Peyer's patch (tissue), 4 donors: ENCODE results near the gene UGT2A1.

ENCODE experiments used
- POLR2A ChIP-seq, 2 donors: fragments of 450-650 bp; IDR thresholded peaks; one replicate each; pipeline ENCODE4 v1.5.1; 2017; ENCODE audit warnings: antibody characterized with exemption in 2 of 2, mild to moderate bottlenecking in 2 of 2, moderate library complexity in 2 of 2
- TF ChIP-seq, protein P1 (sequence below), 6 experiments: fragments of 450-650 bp in 4 of 6; fragments of 200-600 bp in 2 of 6; sonication (generic) in 1 of 6; IDR thresholded peaks; one replicate each; pipeline ENCODE4 v1.5.1; 2017 to 2019; ENCODE audit warnings: antibody characterized with exemption in 6 of 6, mild to moderate bottlenecking in 3 of 6, moderate library complexity in 1 of 6

GRCh38 chr4:69600013-69600412, 53.0 kb downstream of the UGT2A1 start:
- TF ChIP-seq, protein P1, sequence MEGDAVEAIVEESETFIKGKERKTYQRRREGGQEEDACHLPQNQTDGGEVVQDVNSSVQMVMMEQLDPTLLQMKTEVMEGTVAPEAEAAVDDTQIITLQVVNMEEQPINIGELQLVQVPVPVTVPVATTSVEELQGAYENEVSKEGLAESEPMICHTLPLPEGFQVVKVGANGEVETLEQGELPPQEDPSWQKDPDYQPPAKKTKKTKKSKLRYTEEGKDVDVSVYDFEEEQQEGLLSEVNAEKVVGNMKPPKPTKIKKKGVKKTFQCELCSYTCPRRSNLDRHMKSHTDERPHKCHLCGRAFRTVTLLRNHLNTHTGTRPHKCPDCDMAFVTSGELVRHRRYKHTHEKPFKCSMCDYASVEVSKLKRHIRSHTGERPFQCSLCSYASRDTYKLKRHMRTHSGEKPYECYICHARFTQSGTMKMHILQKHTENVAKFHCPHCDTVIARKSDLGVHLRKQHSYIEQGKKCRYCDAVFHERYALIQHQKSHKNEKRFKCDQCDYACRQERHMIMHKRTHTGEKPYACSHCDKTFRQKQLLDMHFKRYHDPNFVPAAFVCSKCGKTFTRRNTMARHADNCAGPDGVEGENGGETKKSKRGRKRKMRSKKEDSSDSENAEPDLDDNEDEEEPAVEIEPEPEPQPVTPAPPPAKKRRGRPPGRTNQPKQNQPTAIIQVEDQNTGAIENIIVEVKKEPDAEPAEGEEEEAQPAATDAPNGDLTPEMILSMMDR (IDR thresholded peaks at IDR 0.05) = no peak
- no peak for TF ChIP-seq POLR2A (IDR thresholded peaks at IDR 0.05)
